ENCODE measurements around the gene TP63.

Gene TP63

GRCh38 chr3:189786479-189787064 is 155.4 kb downstream of the TP63 start:
- no peak for DNase-seq

- no peak for DNase-seq
Measured at GRCh38 chr3:189787191-189787590, 156.0 kb downstream of the TP63 start.

GRCh38 chr3:189787632-189788031 is 156.4 kb downstream of the TP63 start:
- DNase-seq = no peak

GRCh38 chr3:189789432-189789831 is 158.2 kb downstream of the TP63 start:
- no peak for DNase-seq

GRCh38 chr3:189790658-189791057 is 159.5 kb downstream of the TP63 start:
- DNase-seq = no peak

GRCh38 chr3:189792046-189792929 is 161.1 kb downstream of the TP63 start:
- DNase-seq = no peak

- no peak for DNase-seq
Measured at GRCh38 chr3:189794518-189794917, 163.3 kb downstream of the TP63 start.

GRCh38 chr3:189797103-189797750 is 166.0 kb downstream of the TP63 start:
- no peak for DNase-seq

GRCh38 chr3:189799366-189799765 is 168.2 kb downstream of the TP63 start:
- DNase-seq = no peak

GRCh38 chr3:189800436-189800835 is 169.2 kb downstream of the TP63 start:
- no peak for DNase-seq

- no peak for DNase-seq
Measured at GRCh38 chr3:189803254-189803653, 172.1 kb downstream of the TP63 start.

GRCh38 chr3:189805375-189806067 is 174.3 kb downstream of the TP63 start:
- DNase-seq = no peak

- DNase-seq = no peak
Measured at GRCh38 chr3:189806171-189806951, 175.2 kb downstream of the TP63 start.

- no peak for DNase-seq
Measured at GRCh38 chr3:189808246-189809007, 177.2 kb downstream of the TP63 start.

- no peak for DNase-seq
Measured at GRCh38 chr3:189809583-189809982, 178.4 kb downstream of the TP63 start.

- no peak for DNase-seq
Measured at GRCh38 chr3:189812806-189813465, 181.7 kb downstream of the TP63 start.

- no peak for DNase-seq
Measured at GRCh38 chr3:189813647-189814240, 182.6 kb downstream of the TP63 start.

- DNase-seq = no peak
Measured at GRCh38 chr3:189820365-189820720, 189.2 kb downstream of the TP63 start.

GRCh38 chr3:189821262-189821661 is 190.1 kb downstream of the TP63 start:
- DNase-seq = no peak

GRCh38 chr3:189822726-189823125 is 191.5 kb downstream of the TP63 start:
- no peak for DNase-seq

Data from GF-D8 (cell line).